Gastrocnemius medialis (tissue), 4 donors: ENCODE data around the gene NLRP9. TPM values are rescaled to one million over a fixed set of nuclear protein-coding genes. Genes with fewer than 3 reads are reported as not detected.
"Not testable (repeated sequence)": the region's sequence is repeated elsewhere in the genome, so short reads cannot be mapped to it uniquely, and the experiment has no call there.

Experiments
- ATAC-seq, 2 donors: fragments of 150-250 bp; one replicate each; pipeline ENCODE4 v1.9.1; 2016
- DNase-seq, 2 donors: peaks; one replicate each; pipeline ENCODE4 v3.0.0-alpha.2; 2019
- H3K27ac ChIP-seq, 4 donors: fragments of 200-600 bp; sonication (generic); 1 replicate in 1 of 4; 2 replicates in 3 of 4; pipeline ENCODE4 v1.5.1; 2016 to 2018; ENCODE audit warnings: mild to moderate bottlenecking in 2 of 4, moderate library complexity in 1 of 4
- H3K27me3 ChIP-seq, 3 donors: fragments of 200-600 bp; sonication (generic) in 2 of 3; 1 replicate in 1 of 3; 2 replicates in 2 of 3; pipeline versions ENCODE4 v1.5.1 to v1.6.0; 2016 to 2019; ENCODE audit warnings: mild to moderate bottlenecking in 1 of 3, moderate library complexity in 1 of 3
- H3K36me3 ChIP-seq, 2 donors: fragments of 200-600 bp; sonication (generic) in 1 of 2; one replicate each; pipeline ENCODE4 v1.5.1; 2017 to 2018
- H3K4me1 ChIP-seq, 2 donors: fragments of 200-600 bp; sonication (generic) in 1 of 2; one replicate each; pipeline ENCODE4 v1.5.1; 2016 to 2017; ENCODE audit warnings: mild to moderate bottlenecking in 2 of 2
- H3K4me3 ChIP-seq, 4 donors: fragments of 200-600 bp; sonication (generic) in 3 of 4; 1 replicate in 1 of 4; 2 replicates in 3 of 4; pipeline ENCODE4 v1.5.1; 2016 to 2019; ENCODE audit warnings: mild to moderate bottlenecking in 2 of 4
- H3K9me3 ChIP-seq, 3 donors: fragments of 200-600 bp; sonication (generic) in 2 of 3; 1 replicate in 1 of 3; 2 replicates in 2 of 3; pipeline ENCODE4 v1.5.1; 2016 to 2019
- POLR2A ChIP-seq, 2 donors: fragments of 450-650 bp; IDR thresholded peaks; one replicate each; pipeline ENCODE4 v1.6.1; 2017; ENCODE audit warnings: antibody characterized with exemption in 2 of 2, mild to moderate bottlenecking in 2 of 2, moderate library complexity in 2 of 2
- in situ Hi-C, 4 donors: fragments of 200-750 bp; cut with MboI; loops; one replicate each; pipeline versions ENCODE4 v1.15.0 to v1.8.0; 2017; ENCODE audit warnings: low sequenced_read_pairs in 4 of 4
- intact Hi-C: fragments of 100-400 bp; cut with DNase I; formaldehyde crosslinking; loops from one replicate; pipeline ENCODE4 v1.15.1; 2023; ENCODE audit warnings: low total_unique reads
- total RNA-seq, 4 donors: library from RNA; depleted of rRNA; stranded (reverse); fragments of >200 nt; gene quantifications; one replicate each; pipeline versions ENCODE4 v1.1.0 to v1.2.3, GENCODE V29; 2016
- TF ChIP-seq, protein P1 (sequence below), 5 experiments: fragments of 450-650 bp in 3 of 5; fragments of 200-600 bp in 2 of 5; sonication (generic) in 2 of 5; IDR thresholded peaks in 4 of 5; conservative IDR thresholded peaks in 1 of 5; 1 replicate in 4 of 5; 2 replicates in 1 of 5; pipeline ENCODE4 v1.5.1; 2016 to 2019; ENCODE audit warnings: antibody characterized with exemption in 5 of 5, mild to moderate bottlenecking in 3 of 5, moderate library complexity in 3 of 5

The NLRP9 gene
- total RNA-seq, 4 donors from 2014 or later = not detected

DNA sequence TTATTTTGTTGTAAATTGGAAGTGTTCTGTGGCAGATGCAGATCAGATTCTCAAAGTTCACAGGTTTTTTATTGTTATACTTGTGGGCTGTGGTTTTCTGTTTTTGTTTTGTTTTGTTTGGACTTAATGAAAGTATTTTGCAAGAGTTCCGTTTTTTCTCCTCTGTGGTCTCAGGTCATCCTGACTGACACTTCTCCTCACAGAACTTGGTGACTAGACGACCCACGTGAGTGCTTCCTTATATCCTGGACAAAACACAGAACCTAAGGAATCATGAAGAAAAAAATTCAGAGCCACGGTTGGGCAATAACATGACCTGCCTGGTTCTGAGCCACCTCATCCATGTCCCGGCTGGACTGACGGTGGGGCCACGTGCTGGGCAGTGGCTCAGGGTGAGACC lies 28.3 kb upstream of the NLRP9 start:
- TF ChIP-seq, protein P1, sequence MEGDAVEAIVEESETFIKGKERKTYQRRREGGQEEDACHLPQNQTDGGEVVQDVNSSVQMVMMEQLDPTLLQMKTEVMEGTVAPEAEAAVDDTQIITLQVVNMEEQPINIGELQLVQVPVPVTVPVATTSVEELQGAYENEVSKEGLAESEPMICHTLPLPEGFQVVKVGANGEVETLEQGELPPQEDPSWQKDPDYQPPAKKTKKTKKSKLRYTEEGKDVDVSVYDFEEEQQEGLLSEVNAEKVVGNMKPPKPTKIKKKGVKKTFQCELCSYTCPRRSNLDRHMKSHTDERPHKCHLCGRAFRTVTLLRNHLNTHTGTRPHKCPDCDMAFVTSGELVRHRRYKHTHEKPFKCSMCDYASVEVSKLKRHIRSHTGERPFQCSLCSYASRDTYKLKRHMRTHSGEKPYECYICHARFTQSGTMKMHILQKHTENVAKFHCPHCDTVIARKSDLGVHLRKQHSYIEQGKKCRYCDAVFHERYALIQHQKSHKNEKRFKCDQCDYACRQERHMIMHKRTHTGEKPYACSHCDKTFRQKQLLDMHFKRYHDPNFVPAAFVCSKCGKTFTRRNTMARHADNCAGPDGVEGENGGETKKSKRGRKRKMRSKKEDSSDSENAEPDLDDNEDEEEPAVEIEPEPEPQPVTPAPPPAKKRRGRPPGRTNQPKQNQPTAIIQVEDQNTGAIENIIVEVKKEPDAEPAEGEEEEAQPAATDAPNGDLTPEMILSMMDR (IDR thresholded peaks at IDR 0.05 in 4 of 5, conservative IDR thresholded peaks at IDR 0.05 in 1 of 5) = no peak
- TF ChIP-seq POLR2A (IDR thresholded peaks at IDR 0.05) = no peak
- H3K4me3 ChIP-seq = no peak overlapping the region
- ATAC-seq = no peak

DNA sequence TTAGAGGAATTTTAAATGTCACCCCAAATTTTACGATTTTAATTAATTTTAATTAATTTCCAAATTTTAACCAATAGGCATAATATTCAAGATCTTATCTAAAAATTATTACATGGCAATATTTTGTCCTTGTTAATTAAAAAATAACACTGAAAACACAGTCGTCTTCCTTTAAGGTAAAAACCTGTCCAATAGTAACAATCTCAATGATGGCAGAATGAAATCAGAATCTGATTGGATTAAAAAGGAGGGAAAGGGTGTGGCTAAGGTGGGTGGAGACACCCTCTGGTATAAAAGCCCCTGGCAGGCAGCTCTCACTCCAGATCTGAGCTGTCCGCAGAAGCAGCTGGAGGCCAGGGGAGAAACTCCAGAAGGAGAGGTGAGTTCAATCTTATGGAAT lies 20.6 kb upstream of the NLRP9 start, which contains the start of gene RFPL4A:
Gene RFPL4A (plus strand): TSS at position 301 of the 400 bp plus-strand sequence. CDS start 2,704 bp downstream, outside the sequence.
- intact Hi-C loops, ATAC-seq: not testable (repeated sequence)

More for the DNA sequence above, 28.3 kb upstream of the NLRP9 start:
- no peaks in the 10 kb centered on the region for H3K36me3 ChIP-seq
- no peaks in the 10 kb centered on the region for H3K27me3 ChIP-seq
- in situ Hi-C loops = no loop called here
- intact Hi-C loops = no loop called here
- DNase-seq = no peak
- H3K9me3 ChIP-seq = peaks cover 0 to 3% (median 0%) of the 10 kb centered on the region in 3 donors
- no peaks in the 10 kb centered on the region for H3K4me1 ChIP-seq
- no peak overlapping the region for H3K27ac ChIP-seq

DNA sequence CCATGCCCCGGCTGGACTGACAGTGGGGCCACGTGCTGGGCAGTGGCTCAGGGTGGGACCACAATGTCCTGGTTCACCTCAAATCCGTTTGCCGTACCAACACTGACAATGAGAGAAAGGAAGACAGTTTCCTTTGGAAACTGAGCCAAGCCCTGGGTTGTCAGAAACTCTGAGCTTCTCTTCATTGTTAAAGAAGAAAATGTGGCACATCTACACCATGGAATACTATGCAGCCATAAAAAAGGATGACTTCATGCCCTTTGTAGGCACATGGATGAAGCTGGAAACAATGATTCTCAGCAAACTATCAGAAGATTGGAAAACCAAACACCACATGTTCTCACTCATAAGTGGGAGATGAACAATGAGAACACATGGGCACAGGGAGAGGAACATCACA lies 18.6 kb upstream of the NLRP9 start:
- H3K36me3 ChIP-seq, in situ Hi-C loops, H3K9me3 ChIP-seq, H3K27me3 ChIP-seq, intact Hi-C loops, H3K4me1 ChIP-seq, ATAC-seq, DNase-seq, H3K27ac ChIP-seq, H3K4me3 ChIP-seq: not testable (repeated sequence)

More for the DNA sequence above, 20.6 kb upstream of the NLRP9 start, which contains the start of gene RFPL4A:
- H3K9me3 ChIP-seq, H3K4me1 ChIP-seq, H3K4me3 ChIP-seq, H3K27me3 ChIP-seq, DNase-seq, H3K27ac ChIP-seq, in situ Hi-C loops, H3K36me3 ChIP-seq: not testable (repeated sequence)

DNA sequence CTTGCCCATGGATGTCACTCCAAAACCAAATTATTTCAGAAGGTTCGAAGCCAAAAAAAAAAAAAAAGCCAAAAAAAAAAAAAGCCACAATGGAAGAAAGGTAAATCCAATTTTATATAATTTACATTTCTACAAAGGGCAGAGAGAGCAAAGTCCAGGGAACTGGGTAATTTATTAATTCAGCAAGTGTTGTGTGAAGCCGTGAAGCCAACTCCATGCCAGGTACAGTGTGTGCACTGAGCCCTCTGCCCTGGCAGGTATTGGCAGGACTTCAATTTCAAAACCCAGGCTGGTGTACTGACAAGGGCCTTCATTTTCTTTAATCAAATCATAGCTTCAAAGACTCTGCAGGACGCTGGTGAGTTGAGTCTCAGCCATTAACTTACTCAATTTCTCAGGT lies 15.2 kb upstream of the NLRP9 start:
- Histone ChIP-seq H3K4me1 (no peaks in the 10 kb centered on the region), H3K4me3 (no peak overlapping the region), H3K9me3 (no peaks in the 10 kb centered on the region), H3K36me3 (no peaks in the 10 kb centered on the region), H3K27me3 (peaks cover 0 to 3% (median 0%) of the 10 kb centered on the region in 3 donors), H3K27ac (no peak overlapping the region)
- DNase-seq (no peak), ATAC-seq (no peak)
- TF ChIP-seq, protein P1 (IDR thresholded peaks at IDR 0.05 in 4 of 5, conservative IDR thresholded peaks at IDR 0.05 in 1 of 5) = no peak
- no peak for TF ChIP-seq POLR2A (IDR thresholded peaks at IDR 0.05)
- intact Hi-C loops (no loop called here), in situ Hi-C loops (no loop called here)

DNA sequence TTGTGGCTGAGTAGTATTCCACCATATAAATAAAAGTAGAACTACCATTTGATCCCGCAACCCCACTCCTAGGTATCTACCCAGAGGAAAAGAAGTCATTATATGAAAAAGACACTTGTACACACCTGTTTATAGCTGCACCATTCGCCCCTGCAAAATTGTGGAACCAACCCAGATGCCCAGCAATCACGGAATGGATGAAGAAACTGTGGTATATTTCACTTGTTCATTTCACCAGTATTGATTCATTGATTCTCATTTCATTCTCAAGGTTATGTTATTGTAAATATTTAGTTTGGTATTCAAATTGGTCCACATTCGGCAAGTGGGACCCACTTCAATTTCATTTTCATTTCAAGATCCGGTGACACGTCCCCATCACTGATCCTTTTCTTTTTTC lies 12.5 kb upstream of the NLRP9 start:
- Histone ChIP-seq H3K27ac (no peak overlapping the region), H3K36me3 (no peaks in the 10 kb centered on the region), H3K4me1 (no peaks in the 10 kb centered on the region), H3K27me3 (peaks cover 0 to 3% (median 0%) of the 10 kb centered on the region in 3 donors), H3K9me3 (no peaks in the 10 kb centered on the region), H3K4me3 (no peak overlapping the region)
- intact Hi-C loops (no loop called here), in situ Hi-C loops (no loop called here)
- DNase-seq = no peak
- ATAC-seq = no peak
- TF ChIP-seq POLR2A (IDR thresholded peaks at IDR 0.05) = no peak
- TF ChIP-seq, protein P1 (IDR thresholded peaks at IDR 0.05 in 4 of 5, conservative IDR thresholded peaks at IDR 0.05 in 1 of 5) = no peak

DNA sequence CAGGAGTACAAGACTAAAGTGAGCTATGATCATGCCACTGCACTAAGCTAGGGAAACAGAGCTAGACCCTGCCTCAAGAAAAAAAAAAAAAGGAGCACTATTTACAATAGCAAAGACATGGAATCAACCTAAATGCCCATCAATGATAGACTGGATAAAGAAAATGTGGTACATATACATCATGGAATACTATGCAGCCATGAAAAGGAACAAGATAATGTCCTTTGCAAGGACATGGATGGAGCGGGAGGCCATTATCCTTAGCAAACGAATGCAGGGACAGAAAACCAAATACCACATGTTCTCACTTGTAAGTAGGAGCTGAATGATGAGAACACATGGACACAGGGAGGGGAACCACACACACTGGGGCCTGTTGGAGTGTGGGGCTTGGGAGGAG lies 7.8 kb downstream of the NLRP9 start:
- in situ Hi-C loops, H3K27me3 ChIP-seq, H3K4me1 ChIP-seq, H3K36me3 ChIP-seq, DNase-seq, intact Hi-C loops, H3K9me3 ChIP-seq, H3K27ac ChIP-seq, ATAC-seq, H3K4me3 ChIP-seq: not testable (repeated sequence)
